DOHH2 (cell line): Measurements from ENCODE around the gene CR2.

Experiments
- H3F3A ChIP-seq: fragments of 200-600 bp; sonication (generic), shearing (Covaris generic); 2 replicates; pipeline ENCODE4 v1.6.0; 2016; ENCODE audit warnings: antibody characterized with exemption, mild to moderate bottlenecking; ENCODE audit not compliant: control insufficient read depth, insufficient read depth
- H3K27ac ChIP-seq: fragments of 200-600 bp; sonication (generic); 2 replicates; pipeline ENCODE4 v1.5.1; 2014; ENCODE audit warnings: low read depth, mild to moderate bottlenecking, low read length, moderate library complexity
- H3K27me3 ChIP-seq: fragments of 200-600 bp; sonication (generic); 2 replicates; pipeline ENCODE4 v1.6.1; 2014; ENCODE audit warnings: mild to moderate bottlenecking, low read length, mixed read lengths; ENCODE audit not compliant: control insufficient read depth
- H3K36me3 ChIP-seq: fragments of 200-600 bp; sonication (generic); 2 replicates; pipeline ENCODE4 v1.6.1; 2014; ENCODE audit warnings: mild to moderate bottlenecking, low read length, moderate library complexity, mixed read lengths; ENCODE audit not compliant: control insufficient read depth
- H3K4me1 ChIP-seq: fragments of 200-600 bp; sonication (generic); 2 replicates; pipeline ENCODE4 v1.6.1; 2014; ENCODE audit warnings: mild to moderate bottlenecking, low read length, mixed read lengths; ENCODE audit not compliant: control insufficient read depth
- H3K4me2 ChIP-seq: fragments of 200-600 bp; sonication (generic); 2 replicates; pipeline ENCODE4 v1.6.0; 2014; ENCODE audit warnings: mild to moderate bottlenecking, low read length, moderate library complexity
- H3K4me3 ChIP-seq: fragments of 200-600 bp; sonication (generic); 2 replicates; pipeline ENCODE4 v1.5.1; 2014; ENCODE audit warnings: mild to moderate bottlenecking, low read length, mixed read lengths
- H3K79me2 ChIP-seq: fragments of 200-600 bp; sonication (generic); 2 replicates; pipeline ENCODE4 v1.6.1; 2014; ENCODE audit warnings: mild to moderate bottlenecking, low read length, mixed read lengths; ENCODE audit not compliant: control insufficient read depth
- H3K9me2 ChIP-seq: fragments of 200-600 bp; sonication (generic); replicated peaks from 2 replicates; pipeline ENCODE4 v1.6.1; 2014; ENCODE audit warnings: mild to moderate bottlenecking, low read length, mixed read lengths; ENCODE audit not compliant: control insufficient read depth
- H3K9me3 ChIP-seq: fragments of 200-600 bp; sonication (generic); 2 replicates; pipeline ENCODE4 v1.6.1; 2014; ENCODE audit warnings: antibody characterized with exemption, low read length, mixed read lengths; ENCODE audit not compliant: control insufficient read depth, insufficient read depth
- H4K20me1 ChIP-seq: fragments of 200-600 bp; sonication (generic); 2 replicates; pipeline ENCODE4 v1.6.0; 2014; ENCODE audit warnings: low read depth, mild to moderate bottlenecking, antibody characterized with exemption, low read length, moderate library complexity; ENCODE audit not compliant: control insufficient read depth, insufficient read depth
- EZH2phosphoT487 ChIP-seq: fragments of 200-600 bp; sonication (generic); IDR thresholded peaks from 2 replicates; pipeline ENCODE4 v1.6.1; 2017; ENCODE audit warnings: borderline replicate concordance, mild to moderate bottlenecking, antibody characterized with exemption, low read length, moderate library complexity, mixed read lengths
- TF ChIP-seq, protein P1 (sequence below): fragments of 200-600 bp; sonication (generic); IDR thresholded peaks from one replicate; pipeline ENCODE4 v1.5.1; 2014; ENCODE audit warnings: antibody characterized with exemption, mild to moderate bottlenecking, low read depth, low read length; ENCODE audit not compliant: poor library complexity, severe bottlenecking

CR2 gene

DNA sequence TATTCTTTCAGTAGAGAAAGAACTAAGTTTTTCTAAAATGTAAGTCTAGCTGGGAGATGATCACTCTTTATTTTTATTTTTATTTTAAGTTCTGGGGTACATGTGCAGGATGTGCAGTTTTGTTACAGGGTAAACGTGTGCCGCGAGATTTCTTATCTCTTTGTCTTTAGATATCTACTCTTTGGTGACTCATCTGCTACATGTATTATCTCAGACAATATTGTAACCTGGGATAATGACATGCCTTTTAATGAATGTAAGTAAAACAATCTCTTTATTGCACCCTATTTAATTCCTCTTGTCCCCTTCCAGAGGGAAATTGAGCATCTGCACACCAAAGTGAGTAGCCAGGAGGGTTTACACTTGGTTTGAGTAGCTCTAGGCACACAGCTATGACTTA, 9.4 kb downstream of the CR2 start:
- H3F3A ChIP-seq: no peaks in the 10 kb centered on the region
- H3K27me3 ChIP-seq: peaks cover 13% of the 10 kb centered on the region
- no peak overlapping the region for H3K27ac ChIP-seq
- no peaks in the 10 kb centered on the region for H3K9me3 ChIP-seq
- TF ChIP-seq, protein P1, sequence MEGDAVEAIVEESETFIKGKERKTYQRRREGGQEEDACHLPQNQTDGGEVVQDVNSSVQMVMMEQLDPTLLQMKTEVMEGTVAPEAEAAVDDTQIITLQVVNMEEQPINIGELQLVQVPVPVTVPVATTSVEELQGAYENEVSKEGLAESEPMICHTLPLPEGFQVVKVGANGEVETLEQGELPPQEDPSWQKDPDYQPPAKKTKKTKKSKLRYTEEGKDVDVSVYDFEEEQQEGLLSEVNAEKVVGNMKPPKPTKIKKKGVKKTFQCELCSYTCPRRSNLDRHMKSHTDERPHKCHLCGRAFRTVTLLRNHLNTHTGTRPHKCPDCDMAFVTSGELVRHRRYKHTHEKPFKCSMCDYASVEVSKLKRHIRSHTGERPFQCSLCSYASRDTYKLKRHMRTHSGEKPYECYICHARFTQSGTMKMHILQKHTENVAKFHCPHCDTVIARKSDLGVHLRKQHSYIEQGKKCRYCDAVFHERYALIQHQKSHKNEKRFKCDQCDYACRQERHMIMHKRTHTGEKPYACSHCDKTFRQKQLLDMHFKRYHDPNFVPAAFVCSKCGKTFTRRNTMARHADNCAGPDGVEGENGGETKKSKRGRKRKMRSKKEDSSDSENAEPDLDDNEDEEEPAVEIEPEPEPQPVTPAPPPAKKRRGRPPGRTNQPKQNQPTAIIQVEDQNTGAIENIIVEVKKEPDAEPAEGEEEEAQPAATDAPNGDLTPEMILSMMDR: no peak
- no peak for TF ChIP-seq EZH2phosphoT487
- H3K4me2 ChIP-seq: no peak overlapping the region
- H4K20me1 ChIP-seq: no peaks in the 10 kb centered on the region
- H3K4me1 ChIP-seq: no peaks in the 10 kb centered on the region
- no peaks in the 10 kb centered on the region for H3K79me2 ChIP-seq
- H3K36me3 ChIP-seq: no peaks in the 10 kb centered on the region
- H3K4me3 ChIP-seq: no peak overlapping the region
- H3K9me2 ChIP-seq: no peaks in the 10 kb centered on the region

DNA sequence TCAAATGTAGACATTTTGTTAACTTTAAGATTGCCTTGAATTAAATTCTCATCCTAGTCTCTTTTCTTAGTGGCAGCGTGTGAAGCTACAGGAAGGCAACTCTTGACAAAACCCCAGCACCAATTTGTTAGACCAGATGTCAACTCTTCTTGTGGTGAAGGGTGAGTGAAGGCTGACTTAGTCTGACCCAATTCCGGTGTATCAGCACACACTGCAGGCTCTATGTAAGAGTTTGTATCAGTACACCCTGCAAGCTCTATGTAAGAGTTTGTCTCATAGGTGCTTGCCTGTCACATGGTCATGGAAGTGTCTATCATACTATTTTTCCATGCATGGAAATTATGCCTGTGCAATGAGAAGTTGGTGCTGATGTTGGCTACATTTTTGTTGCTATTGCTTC, 16.8 kb downstream of the CR2 start:
- Histone ChIP-seq H3K36me3 (no peaks in the 10 kb centered on the region), H3K9me2 (no peaks in the 10 kb centered on the region), H3F3A (no peaks in the 10 kb centered on the region), H3K27ac (no peak overlapping the region), H4K20me1 (no peaks in the 10 kb centered on the region), H3K9me3 (no peaks in the 10 kb centered on the region), H3K27me3 (peaks cover 5% of the 10 kb centered on the region; the same call in 1 of the 2 replicates), H3K79me2 (no peaks in the 10 kb centered on the region), H3K4me2 (no peak overlapping the region), H3K4me1 (no peaks in the 10 kb centered on the region), H3K4me3 (no peak overlapping the region)
- no peak for TF ChIP-seq EZH2phosphoT487
- TF ChIP-seq, protein P1: no peak

DNA sequence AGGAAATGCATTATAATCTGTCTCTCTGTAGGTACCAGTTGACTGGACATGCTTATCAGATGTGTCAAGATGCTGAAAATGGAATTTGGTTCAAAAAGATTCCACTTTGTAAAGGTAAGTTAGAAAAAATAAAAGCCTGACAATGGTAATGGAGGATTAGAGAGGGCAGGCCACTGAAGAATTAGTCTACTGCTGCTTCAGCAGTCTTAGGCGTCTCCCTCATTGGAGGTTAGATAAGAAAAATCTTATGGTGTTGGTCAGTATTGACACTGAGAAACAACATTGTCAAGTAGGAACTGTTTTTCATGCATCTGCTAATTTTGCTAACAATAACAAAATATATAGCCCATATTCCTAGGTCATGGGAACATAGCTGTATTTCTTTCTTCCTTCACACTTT, 20.1 kb downstream of the CR2 start:
- Histone ChIP-seq H3K4me2 (no peak overlapping the region), H3K27ac (no peak overlapping the region), H3K36me3 (no peaks in the 10 kb centered on the region), H3K4me3 (no peak overlapping the region), H3F3A (no peaks in the 10 kb centered on the region), H3K79me2 (no peaks in the 10 kb centered on the region), H4K20me1 (no peaks in the 10 kb centered on the region), H3K4me1 (no peaks in the 10 kb centered on the region), H3K27me3 (peaks cover 2% of the 10 kb centered on the region; the same call in 1 of the 2 replicates), H3K9me2 (no peaks in the 10 kb centered on the region), H3K9me3 (no peaks in the 10 kb centered on the region)
- TF ChIP-seq, protein P1: no peak
- TF ChIP-seq EZH2phosphoT487: no peak

DNA sequence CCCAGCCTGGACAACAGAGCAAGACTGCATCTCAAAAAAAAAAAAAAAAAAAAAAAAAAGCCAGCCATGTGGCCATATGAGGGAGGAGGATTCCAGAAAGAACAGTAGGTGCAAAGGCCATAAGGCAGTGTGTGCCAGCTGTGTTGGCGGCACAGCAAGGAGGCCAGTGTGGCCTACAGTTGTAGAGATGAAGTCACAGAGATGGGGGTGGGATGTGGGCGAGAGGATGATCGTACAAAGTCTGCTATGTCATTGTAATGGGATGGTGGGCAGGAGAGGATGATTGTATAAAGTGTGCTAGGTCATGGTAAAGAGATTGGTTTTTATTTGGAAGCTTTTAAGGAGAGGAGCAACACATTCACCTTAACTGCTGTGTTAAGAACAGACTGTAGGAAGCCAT, 32.1 kb downstream of the CR2 start:
- TF ChIP-seq EZH2phosphoT487: no peak
- H3K27me3 ChIP-seq: no peaks in the 10 kb centered on the region

More for the DNA sequence above, 32.1 kb downstream of the CR2 start:
- Histone ChIP-seq H3K4me2 (no peak overlapping the region), H3K9me3 (no peaks in the 10 kb centered on the region), H3F3A (no peaks in the 10 kb centered on the region), H4K20me1 (no peaks in the 10 kb centered on the region), H3K79me2 (no peaks in the 10 kb centered on the region), H3K36me3 (no peaks in the 10 kb centered on the region), H3K4me1 (no peaks in the 10 kb centered on the region), H3K4me3 (no peak overlapping the region), H3K9me2 (no peaks in the 10 kb centered on the region), H3K27ac (no peak overlapping the region)
